ENCODE results near the gene SLC30A3.
"Not testable (repeated sequence)": the region's sequence is repeated elsewhere in the genome, so short reads cannot be mapped to it uniquely, and the experiment has no call there.

SLC30A3 gene

DNA sequence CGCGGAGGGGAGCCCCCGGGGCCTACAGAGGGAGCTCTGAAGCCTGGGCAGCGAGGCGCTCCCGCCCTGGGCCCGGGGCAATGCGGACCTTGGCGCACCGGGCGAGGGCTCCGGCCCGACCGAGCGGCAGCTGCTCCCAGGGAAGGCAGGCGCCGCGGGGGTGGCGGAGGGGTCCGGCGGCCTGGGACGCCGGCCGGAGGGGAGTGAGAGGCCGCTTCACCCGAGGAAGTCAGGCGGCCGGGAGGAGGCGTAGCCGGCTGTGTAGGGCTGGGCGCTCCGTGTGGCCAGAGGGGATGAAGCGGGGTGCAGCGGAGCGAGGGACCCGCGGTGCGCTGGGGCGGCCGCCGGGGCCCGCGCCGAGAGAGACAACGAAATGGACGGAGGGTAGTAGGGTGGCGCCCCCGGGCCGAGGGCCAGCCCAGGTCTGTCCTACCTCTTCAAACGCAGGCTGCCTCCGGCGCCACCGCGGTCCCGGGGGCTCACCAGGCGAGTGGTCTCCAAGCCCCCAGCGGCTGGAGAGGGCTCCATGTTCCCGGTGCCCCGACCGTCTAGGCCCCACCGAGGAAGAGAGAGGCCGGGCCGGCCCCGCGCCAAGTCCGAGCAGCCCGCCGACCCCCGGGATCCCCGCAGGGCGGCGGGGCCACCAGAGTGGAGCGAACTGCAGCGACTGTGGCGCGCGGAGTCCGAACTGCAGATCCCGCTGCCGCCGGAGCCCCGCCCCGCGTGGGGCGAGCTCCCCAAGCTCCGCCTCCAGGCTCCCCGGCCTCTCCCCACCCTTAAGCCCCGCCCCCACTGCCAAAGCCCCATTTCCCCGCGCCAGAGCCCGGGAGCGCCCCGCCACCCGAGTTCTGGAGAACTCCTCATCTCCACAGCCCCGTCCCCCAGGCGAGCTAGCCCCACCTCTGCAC lies at the start of gene SLC30A3:
TSS of gene SLC30A3 (minus strand) at position 669 of the 908 bp plus-strand sequence. CDS start at position 528, 141 bp downstream.
- no peak for DNase-seq (ENCODE audit: low read depth, low spot score)

- DNase-seq (ENCODE audit: low read depth, low spot score), result no peak
Observed at GRCh38 chr2:27312152-27312551, 49.3 kb upstream of the SLC30A3 start.

DNA sequence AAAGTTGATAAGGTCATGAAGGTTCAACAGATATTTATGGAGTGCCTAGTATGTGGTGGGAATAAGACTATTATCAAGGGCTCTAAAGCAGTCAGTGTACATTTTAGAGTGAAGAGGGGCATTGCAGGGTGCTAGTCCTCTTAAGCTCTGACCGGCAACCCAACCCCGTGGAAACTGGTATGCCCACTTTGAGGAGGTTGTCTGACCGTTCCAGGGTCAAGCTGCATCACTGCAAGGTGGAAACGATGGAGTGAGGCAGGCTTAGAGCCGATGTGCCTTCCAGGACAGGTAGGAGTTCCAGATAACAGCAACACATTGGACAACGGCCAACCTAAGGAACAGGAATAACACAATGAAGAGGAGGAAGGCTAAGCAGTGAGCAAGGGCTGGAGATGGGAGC lies 46.8 kb upstream of the SLC30A3 start:
- DNase-seq (ENCODE audit: low read depth, low spot score), result no peak

- peak; percentile 83 for DNase-seq (ENCODE audit: low read depth, low spot score)
Observed at GRCh38 chr2:27308359-27308881, 45.6 kb upstream of the SLC30A3 start, which contains the start of gene UCN. UCN (minus strand) TSS chr2:27308445; CDS start chr2:27307895, 550 bp downstream.

DNA sequence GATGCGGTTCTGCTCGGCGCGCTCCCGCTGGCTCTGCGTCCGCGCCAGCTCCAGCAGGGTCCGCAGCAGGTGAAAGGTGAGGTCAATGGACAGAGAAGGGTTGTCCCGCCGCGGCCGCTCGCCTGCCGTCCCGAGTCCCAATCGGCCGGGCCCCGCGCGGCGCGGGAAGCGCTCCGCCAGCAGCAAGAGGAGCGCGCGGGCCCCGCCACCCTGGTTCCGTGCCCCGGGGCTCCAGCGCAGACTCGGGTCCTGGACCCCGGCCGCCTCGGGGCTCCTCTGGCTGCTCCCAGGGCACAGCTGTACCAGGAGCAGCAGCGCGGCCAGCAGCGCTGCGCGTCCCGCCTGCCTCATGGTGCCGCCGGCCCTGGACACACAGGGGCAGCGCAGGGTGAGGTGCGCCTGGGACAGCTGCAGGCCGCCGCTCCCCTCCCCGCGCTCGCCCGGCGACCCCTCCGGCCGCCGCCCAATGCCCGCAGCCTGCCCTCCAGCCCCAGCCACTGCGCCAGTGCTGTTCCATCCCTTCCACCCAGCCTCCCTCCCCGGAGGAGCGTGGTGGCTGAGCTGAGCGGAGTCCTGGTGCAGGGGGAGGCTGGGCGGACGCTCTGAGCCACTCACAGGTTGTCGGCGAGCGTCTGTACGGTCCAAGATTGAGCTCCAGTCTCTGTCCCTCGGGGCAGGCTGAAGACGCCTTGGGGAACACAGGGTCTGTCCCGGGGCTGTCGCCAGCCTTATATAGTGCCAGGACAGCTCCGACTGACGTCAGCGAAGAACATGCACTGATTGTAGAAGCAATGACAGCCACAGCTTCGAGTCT lies 44.9 kb upstream of the SLC30A3 start:
- peak; percentile 67 for DNase-seq (ENCODE audit: low read depth, low spot score)

- no peak for DNase-seq (ENCODE audit: low read depth, low spot score)
Observed at GRCh38 chr2:27307287-27307544, 44.4 kb upstream of the SLC30A3 start.

GRCh38 chr2:27306573-27307286 lies 43.9 kb upstream of the SLC30A3 start:
- no peak for DNase-seq (ENCODE audit: low read depth, low spot score)

DNA sequence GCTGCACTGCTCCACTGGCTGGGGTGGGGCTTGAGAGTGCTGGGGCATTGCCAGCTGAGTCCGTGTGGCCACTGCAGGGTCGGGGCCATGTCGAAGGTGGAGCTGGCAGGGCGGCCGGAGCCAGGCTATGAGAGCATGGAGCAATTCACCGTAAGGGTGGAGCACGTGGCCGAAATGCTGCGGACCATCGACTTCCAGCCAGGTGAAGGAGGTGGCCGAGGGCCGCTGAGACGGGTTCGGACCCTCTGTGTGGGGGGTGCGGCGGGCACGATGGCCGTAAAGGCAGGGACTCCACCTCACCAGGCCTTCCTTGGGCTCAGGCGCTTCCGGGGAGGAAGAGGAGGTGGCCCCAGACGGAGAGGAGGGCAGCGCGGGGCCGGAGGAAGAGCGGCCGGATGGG lies 43.3 kb upstream of the SLC30A3 start:
- no peak for DNase-seq (ENCODE audit: low read depth, low spot score)

DNA sequence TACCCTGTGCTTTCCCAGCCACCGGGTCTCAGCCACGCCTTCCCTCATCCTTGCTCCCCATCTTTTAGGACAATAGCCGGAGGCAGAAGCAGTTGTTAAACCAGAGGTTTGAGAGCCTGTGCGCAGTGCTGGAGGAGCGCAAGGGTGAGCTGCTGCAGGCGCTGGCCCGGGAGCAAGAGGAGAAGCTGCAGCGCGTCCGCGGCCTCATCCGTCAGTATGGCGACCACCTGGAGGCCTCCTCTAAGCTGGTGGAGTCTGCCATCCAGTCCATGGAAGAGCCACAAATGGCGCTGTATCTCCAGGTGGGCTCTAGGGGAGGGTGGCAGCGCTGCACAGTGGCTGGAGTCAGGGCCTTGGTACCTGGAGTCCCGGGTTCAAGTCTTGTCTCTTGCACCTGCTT lies 42.7 kb upstream of the SLC30A3 start:
- DNase-seq (ENCODE audit: low read depth, low spot score), result no peak

DNA sequence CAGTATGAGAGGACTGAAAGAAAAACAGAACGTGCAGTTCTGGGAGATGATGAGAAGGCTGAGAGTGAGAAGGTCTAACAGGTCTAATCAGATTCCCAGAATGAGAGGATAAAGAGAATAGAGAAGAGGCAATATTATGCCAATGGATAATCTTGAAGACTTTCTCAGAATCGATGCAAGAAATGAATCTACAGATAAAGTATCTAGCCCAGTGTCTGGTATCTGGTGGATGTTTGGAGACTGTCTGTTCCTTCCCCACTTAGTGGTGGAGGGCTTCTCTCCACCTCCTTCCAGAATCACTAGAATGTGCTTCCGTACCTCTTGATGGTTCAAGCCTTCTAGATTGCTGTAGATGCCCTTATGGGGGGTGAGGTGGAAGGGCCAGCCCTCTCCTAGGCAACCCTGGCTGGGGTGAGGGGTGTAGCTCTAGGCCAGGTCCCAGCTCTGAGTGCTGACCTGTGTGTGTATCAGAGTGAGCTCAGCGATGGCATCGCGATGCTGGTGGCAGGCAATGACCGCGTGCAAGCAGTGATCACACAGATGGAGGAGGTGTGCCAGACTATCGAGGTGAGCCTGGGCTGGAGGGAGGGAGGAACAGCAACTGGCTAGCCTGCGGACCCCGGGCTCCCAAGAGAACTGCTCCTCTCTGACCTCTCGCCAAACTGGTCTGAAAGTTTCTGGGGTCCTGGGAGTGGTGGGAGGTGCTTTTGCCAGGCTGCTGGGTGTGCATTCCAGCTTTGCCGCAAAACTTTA lies 41.8 kb upstream of the SLC30A3 start:
- no peak for DNase-seq (ENCODE audit: low read depth, low spot score)

GRCh38 chr2:27303093-27304025 lies 40.5 kb upstream of the SLC30A3 start:
- DNase-seq (ENCODE audit: low read depth, low spot score), result peak; percentile 69

DNA sequence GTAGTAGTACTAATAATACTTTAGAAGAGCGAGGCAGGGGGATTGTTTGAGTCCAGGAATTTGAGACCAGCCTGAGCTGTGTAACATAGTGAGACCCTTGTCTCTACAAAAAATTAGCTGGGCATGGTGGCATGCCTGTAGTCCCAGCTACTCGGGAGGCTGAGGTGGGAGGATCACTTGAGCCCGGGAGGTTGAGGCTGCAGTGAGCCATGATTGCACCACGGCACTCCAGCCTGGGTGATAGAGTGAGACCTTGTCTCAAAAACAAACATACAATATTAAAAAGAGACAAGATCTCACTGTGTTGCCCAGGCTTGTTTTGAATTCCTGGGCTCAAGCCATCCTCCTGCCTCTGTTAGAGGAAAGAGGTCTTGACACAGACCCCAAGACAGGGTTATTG lies 37.8 kb upstream of the SLC30A3 start:
- not testable (repeated sequence) for DNase-seq (ENCODE audit: low read depth, low spot score)

DNA sequence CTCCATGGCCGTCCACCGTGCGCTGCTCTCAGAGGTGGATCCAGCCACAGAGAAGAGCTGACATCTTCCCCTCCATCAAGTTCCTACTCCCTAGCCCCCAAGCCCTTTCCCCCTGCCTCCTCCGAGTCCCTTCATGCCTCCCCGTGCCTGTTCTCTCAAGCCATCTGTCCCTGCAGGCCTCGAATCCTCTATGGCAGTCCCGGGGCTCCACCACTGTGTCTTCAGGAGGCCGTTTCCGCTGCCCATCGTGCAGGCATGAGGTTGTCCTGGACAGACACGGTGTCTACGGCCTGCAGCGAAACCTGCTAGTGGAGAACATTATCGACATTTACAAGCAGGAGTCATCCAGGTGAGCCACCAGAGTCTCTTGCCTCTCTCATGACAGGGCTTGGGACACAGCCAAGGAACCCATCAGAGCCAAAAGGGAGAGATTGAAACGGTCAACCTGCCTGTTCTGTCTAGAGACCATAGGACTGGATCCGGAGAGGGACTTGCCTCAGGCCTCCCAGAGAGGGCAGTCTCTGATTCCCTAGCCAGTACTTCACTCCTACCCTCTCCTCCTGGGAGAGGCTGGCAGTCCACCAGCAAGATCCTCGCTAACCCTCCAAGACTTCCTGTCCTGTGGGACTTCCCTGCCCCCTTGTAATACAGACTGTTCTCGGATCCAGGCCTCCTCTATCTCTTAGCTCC lies 35.7 kb upstream of the SLC30A3 start:
- no peak for DNase-seq (ENCODE audit: low read depth, low spot score)

DNA sequence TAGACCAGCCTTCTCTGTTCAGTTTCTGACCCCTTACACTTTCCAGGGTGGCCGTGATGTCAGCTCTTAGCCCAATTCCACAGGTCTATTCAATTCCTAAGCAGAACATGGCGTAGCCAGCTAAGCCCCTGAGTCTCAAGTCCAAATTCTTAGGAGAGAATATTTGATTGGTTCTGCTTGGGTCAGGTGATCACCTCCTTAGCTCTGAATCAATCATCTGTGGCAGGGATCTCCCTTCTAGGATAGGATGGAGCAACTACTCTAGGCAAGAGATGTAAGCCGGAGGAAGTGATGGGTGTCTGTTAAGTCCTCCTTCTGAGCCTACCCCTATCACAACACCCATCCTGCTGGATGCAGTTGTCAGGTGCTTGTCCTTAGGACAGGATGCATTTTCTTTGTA lies 34.3 kb upstream of the SLC30A3 start:
- no peak for DNase-seq (ENCODE audit: low read depth, low spot score)

DNA sequence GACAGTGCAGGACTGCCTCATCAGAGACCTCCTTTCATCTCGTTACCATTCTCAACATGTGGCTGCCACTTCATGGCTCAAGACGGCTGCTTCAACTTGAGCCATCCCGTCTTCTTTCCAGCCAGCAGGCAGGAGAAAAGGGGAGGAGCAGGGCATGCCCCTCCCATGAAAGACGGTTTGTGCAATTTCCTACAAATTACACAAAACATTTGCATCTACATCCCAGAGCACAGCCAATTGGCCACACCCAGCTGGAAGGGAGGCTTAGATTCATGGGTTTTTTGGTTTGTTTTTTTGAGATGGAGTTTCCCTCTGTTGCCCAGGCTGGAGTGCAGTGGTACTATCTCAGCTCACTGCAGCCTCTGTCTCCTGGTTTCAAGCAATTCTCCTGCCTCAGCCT lies 33.6 kb upstream of the SLC30A3 start:
- no peak for DNase-seq (ENCODE audit: low read depth, low spot score)

GRCh38 chr2:27294928-27295327 lies 32.1 kb upstream of the SLC30A3 start:
- DNase-seq (ENCODE audit: low read depth, low spot score), result no peak

- peak; percentile 60 for DNase-seq (ENCODE audit: low read depth, low spot score)
Observed at GRCh38 chr2:27291865-27292264, 29.0 kb upstream of the SLC30A3 start.

DNA sequence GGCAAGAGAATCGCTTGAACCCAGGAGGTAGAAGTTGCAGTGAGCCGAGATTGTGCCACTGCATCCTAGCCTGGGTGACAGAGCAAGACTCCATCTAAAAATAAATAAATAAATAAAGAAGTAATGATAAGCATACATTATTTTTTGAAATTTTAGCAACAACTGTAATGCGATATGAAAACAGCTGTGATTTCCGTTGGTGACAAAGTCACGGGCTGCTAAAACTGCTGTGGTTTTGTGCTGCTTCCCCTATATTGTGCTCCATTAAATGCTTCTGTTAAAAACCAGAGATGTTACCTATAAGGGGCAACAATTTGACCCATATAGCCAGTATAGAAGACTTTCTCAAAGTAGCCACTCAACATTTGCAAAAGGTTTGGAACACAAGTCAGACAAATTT lies 27.7 kb upstream of the SLC30A3 start:
- no peak for DNase-seq (ENCODE audit: low read depth, low spot score)

DNA sequence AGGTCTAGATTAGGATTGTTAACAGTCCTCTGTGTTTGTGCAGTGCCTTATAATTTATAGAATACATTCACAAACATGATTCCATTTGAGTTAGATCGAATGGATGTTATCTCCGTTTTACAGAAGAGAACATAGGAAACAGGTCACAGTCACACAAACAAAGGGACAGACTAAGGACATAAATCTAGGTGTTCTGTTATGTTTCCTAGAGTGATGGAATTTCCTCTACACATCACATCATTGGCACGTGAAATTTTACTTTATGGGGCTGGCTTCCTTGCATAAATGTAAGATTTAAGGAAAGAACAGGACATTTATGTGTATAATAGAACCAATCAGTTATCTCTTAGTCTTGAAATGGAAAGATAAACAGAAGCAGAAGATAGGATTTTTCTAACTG lies 25.8 kb upstream of the SLC30A3 start:
- DNase-seq (ENCODE audit: low read depth, low spot score), result no peak
